Lower leg skin (tissue), 3 donors: ENCODE measurements around the gene NTRK3.

Source experiments
- POLR2A ChIP-seq, 2 donors: fragments of 450-650 bp; IDR thresholded peaks; one replicate each; pipeline ENCODE4 v1.6.1; 2016 to 2017; ENCODE audit warnings: antibody characterized with exemption in 2 of 2, mild to moderate bottlenecking in 1 of 2, moderate library complexity in 1 of 2
- TF ChIP-seq, protein P1 (sequence below), 3 donors: fragments of 450-650 bp; IDR thresholded peaks; one replicate each; pipeline ENCODE4 v1.5.1; 2016; ENCODE audit warnings: antibody characterized with exemption in 3 of 3, mild to moderate bottlenecking in 3 of 3, moderate library complexity in 2 of 3

DNA sequence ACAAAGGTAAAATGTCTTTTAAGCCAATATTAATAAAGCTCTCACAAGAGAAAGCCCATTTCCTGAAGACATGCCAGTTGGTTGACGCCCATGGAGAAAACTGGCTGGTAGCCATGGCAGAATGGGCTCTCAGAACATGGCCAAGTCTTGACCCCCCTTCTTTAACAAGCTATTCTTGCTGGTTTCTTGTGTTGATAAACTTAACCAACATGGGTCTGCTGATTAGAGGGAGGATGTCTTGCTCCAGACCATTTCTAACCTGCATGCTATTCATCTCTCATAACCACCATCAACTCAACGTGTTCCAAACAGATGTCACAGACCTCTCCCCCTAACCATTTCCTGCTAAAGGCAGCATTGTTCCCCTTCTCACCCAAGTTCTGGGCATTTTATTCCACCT, 25.7 kb downstream of the NTRK3 start:
- TF ChIP-seq, protein P1, sequence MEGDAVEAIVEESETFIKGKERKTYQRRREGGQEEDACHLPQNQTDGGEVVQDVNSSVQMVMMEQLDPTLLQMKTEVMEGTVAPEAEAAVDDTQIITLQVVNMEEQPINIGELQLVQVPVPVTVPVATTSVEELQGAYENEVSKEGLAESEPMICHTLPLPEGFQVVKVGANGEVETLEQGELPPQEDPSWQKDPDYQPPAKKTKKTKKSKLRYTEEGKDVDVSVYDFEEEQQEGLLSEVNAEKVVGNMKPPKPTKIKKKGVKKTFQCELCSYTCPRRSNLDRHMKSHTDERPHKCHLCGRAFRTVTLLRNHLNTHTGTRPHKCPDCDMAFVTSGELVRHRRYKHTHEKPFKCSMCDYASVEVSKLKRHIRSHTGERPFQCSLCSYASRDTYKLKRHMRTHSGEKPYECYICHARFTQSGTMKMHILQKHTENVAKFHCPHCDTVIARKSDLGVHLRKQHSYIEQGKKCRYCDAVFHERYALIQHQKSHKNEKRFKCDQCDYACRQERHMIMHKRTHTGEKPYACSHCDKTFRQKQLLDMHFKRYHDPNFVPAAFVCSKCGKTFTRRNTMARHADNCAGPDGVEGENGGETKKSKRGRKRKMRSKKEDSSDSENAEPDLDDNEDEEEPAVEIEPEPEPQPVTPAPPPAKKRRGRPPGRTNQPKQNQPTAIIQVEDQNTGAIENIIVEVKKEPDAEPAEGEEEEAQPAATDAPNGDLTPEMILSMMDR (IDR thresholded peaks at IDR 0.05) = no peak
- no peak for TF ChIP-seq POLR2A (IDR thresholded peaks at IDR 0.05)
